H1 (cell line): Measurements from ENCODE around the gene GRK5. TPM values are rescaled to one million over a fixed set of nuclear protein-coding genes. Genes with fewer than 3 reads are reported as not detected.

ENCODE experiments used
- CTCF ChIA-PET: fragments of 300-600 bp; sonication (Branson Sonifier 250); formaldehyde crosslinking; loops from one replicate; lab custom pipeline; 2021; ENCODE audit not compliant: partially characterized antibody; lab: Charles Lee
- POLR2A ChIA-PET: fragments of 300-600 bp; sonication (Branson Sonifier 250); formaldehyde crosslinking; loops from one replicate; lab custom pipeline; 2021; ENCODE audit warnings: inconsistent platforms; ENCODE audit not compliant: partially characterized antibody; lab: Charles Lee
- DNase-seq, 2 experiments: peaks; one replicate each; pipeline versions ENCODE4 v3.0.0 to v3.0.0-alpha.2; 2010 to 2022; ENCODE audit warnings: low spot score in 2 of 2, low read depth in 1 of 2, mixed read lengths in 1 of 2
- FAIRE-seq: peaks from 2 replicates; lab custom pipeline; 2011; peaks lifted over from hg19 to GRCh38; lab: Jason Lieb, UNC
- H2AFZ ChIP-seq: 2 replicates; pipeline ENCODE4 v1.8.1; 2012; ENCODE audit warnings: low read length, inconsistent platforms
- H2AK5ac ChIP-seq: 2 replicates; pipeline ENCODE4 v1.6.1; 2013; ENCODE audit warnings: low read depth, low read length
- H2BK120ac ChIP-seq: replicated peaks from 2 replicates; pipeline ENCODE3; 2013; ENCODE audit warnings: low read depth, low read length, inconsistent platforms
- H2BK12ac ChIP-seq: 2 replicates; pipeline ENCODE4 v1.6.1; 2013; ENCODE audit warnings: low read depth, low read length
- H2BK15ac ChIP-seq: 2 replicates; pipeline ENCODE4 v1.6.1; 2013; ENCODE audit warnings: low read length
- H2BK20ac ChIP-seq: 2 replicates; pipeline ENCODE4 v1.6.1; 2013; ENCODE audit warnings: low read length
- H2BK5ac ChIP-seq: 2 replicates; pipeline ENCODE4 v1.6.1; 2013; ENCODE audit warnings: low read depth, low read length
- H3K14ac ChIP-seq: 2 replicates; pipeline ENCODE4 v1.6.1; 2013; ENCODE audit warnings: inconsistent platforms; ENCODE audit not compliant: insufficient read length
- H3K18ac ChIP-seq: 2 replicates; pipeline ENCODE4 v1.6.1; 2013; ENCODE audit warnings: low read length; ENCODE audit errors: extremely low read depth
- H3K23ac ChIP-seq: 2 replicates; pipeline ENCODE4 v1.6.1; 2013; ENCODE audit warnings: inconsistent platforms; ENCODE audit not compliant: insufficient read length
- H3K23me2 ChIP-seq: 2 replicates; pipeline ENCODE4 v1.6.1; 2013; ENCODE audit warnings: low read depth, low read length
- H3K27ac ChIP-seq: 2 replicates; pipeline ENCODE4 v1.6.1; 2011; ENCODE audit warnings: low read depth, low read length, inconsistent platforms
- H3K27me3 ChIP-seq, 4 experiments: replicated peaks in 1 of 4; 1 replicate in 1 of 4; 2 replicates in 3 of 4; pipeline versions ENCODE4 v1.6.1 to v1.8.1; 2011 to 2013; ENCODE audit warnings: low read length in 3 of 4, mild to moderate bottlenecking in 3 of 4, inconsistent platforms in 2 of 4, mixed read lengths in 2 of 4, moderate library complexity in 1 of 4; ENCODE audit not compliant: control insufficient read depth in 3 of 4, insufficient read depth in 3 of 4; ENCODE audit errors: extremely low read depth in 1 of 4
- H3K36me3 ChIP-seq, 4 experiments: 2 replicates each; pipeline versions ENCODE4 v1.6.1 to v1.8.1; 2011 to 2013; ENCODE audit warnings: mild to moderate bottlenecking in 4 of 4, low read length in 3 of 4, moderate library complexity in 2 of 4, control low read depth in 1 of 4, inconsistent platforms in 1 of 4; ENCODE audit not compliant: insufficient read depth in 4 of 4, control insufficient read depth in 2 of 4
- H3K4ac ChIP-seq: replicated peaks from 2 replicates; pipeline ENCODE3; 2013; ENCODE audit warnings: low read length, low read depth, mixed read lengths, inconsistent platforms; ENCODE audit not compliant: insufficient read length
- H3K4me1 ChIP-seq, 4 experiments: replicated peaks in 1 of 4; 1 replicate in 1 of 4; 2 replicates in 3 of 4; pipeline versions ENCODE4 v1.6.1 to v1.8.1; 2011 to 2013; ENCODE audit warnings: low read length in 3 of 4, inconsistent platforms in 2 of 4, mixed read lengths in 1 of 4; ENCODE audit not compliant: insufficient read depth in 4 of 4, control insufficient read depth in 3 of 4
- H3K4me2 ChIP-seq, 2 experiments: 2 replicates each; pipeline versions ENCODE4 v1.6.1 to v1.8.1; 2011 to 2013; ENCODE audit warnings: low read depth in 2 of 2, low read length in 2 of 2, control low read depth in 1 of 2, inconsistent platforms in 1 of 2, mild to moderate bottlenecking in 1 of 2; ENCODE audit not compliant: insufficient read depth in 1 of 2
- H3K4me3 ChIP-seq, 4 experiments: fragments of 200-600, 300-600 bp in 1 of 4; sonication (generic), shearing (Covaris generic), sonication (Bioruptor Twin) in 1 of 4; 2 replicates each; pipeline versions ENCODE4 v1.5.1 to v1.8.1; 2011 to 2016; ENCODE audit warnings: low read length in 4 of 4, low read depth in 3 of 4, control low read depth in 2 of 4, inconsistent platforms in 2 of 4, mild to moderate bottlenecking in 2 of 4, mixed read lengths in 1 of 4, moderate library complexity in 1 of 4; ENCODE audit not compliant: insufficient read depth in 2 of 4; ENCODE audit errors: extremely low read depth in 1 of 4
- H3K56ac ChIP-seq: replicated peaks from 2 replicates; pipeline ENCODE3; 2013; ENCODE audit warnings: low read depth, mild to moderate bottlenecking, mixed read lengths, low read length, inconsistent platforms; ENCODE audit not compliant: insufficient read length
- H3K79me1 ChIP-seq: 2 replicates; pipeline ENCODE4 v1.6.1; 2013; ENCODE audit warnings: low read depth, low read length, control low read depth
- H3K79me2 ChIP-seq, 2 experiments: 2 replicates each; pipeline versions ENCODE4 v1.6.1 to v1.8.1; 2012 to 2013; ENCODE audit warnings: low read length in 2 of 2, mild to moderate bottlenecking in 2 of 2, inconsistent platforms in 1 of 2; ENCODE audit not compliant: insufficient read depth in 2 of 2, control insufficient read depth in 1 of 2
- H3K9ac ChIP-seq, 4 experiments: replicated peaks in 1 of 4; 1 replicate in 1 of 4; 2 replicates in 3 of 4; pipeline versions ENCODE4 v1.6.1 to v1.8.1; 2011 to 2013; ENCODE audit warnings: low read depth in 3 of 4, low read length in 3 of 4, control low read depth in 2 of 4, mild to moderate bottlenecking in 2 of 4, moderate library complexity in 2 of 4, inconsistent platforms in 1 of 4; ENCODE audit errors: extremely low read depth in 1 of 4
- H3K9me3 ChIP-seq, 2 experiments: 2 replicates each; pipeline versions ENCODE4 v1.6.1 to v1.8.1; 2012 to 2013; ENCODE audit warnings: mild to moderate bottlenecking in 2 of 2, moderate library complexity in 2 of 2, control low read depth in 1 of 2, inconsistent platforms in 1 of 2, low read depth in 1 of 2, low read length in 1 of 2, mixed read lengths in 1 of 2; ENCODE audit not compliant: insufficient read depth in 2 of 2
- H4K20me1 ChIP-seq, 2 experiments: replicated peaks in 1 of 2; 2 replicates each; pipeline versions ENCODE3 to v1.8.1; 2011 to 2013; ENCODE audit warnings: inconsistent platforms in 2 of 2, low read length in 2 of 2, mild to moderate bottlenecking in 1 of 2; ENCODE audit not compliant: insufficient read depth in 2 of 2, control insufficient read depth in 1 of 2
- H4K5ac ChIP-seq: 2 replicates; pipeline ENCODE4 v1.6.1; 2013; ENCODE audit warnings: low read length, low read depth, mixed read lengths, inconsistent platforms; ENCODE audit not compliant: insufficient read length
- H4K8ac ChIP-seq: 2 replicates; pipeline ENCODE4 v1.8.0; 2013; ENCODE audit warnings: mild to moderate bottlenecking, moderate library complexity, low read length, inconsistent platforms; ENCODE audit not compliant: insufficient read depth; ENCODE audit errors: extremely low read depth
- H4K91ac ChIP-seq: replicated peaks from 2 replicates; pipeline ENCODE3; 2013; ENCODE audit warnings: low read length, mixed read lengths, inconsistent platforms; ENCODE audit not compliant: insufficient read length
- BCL11A ChIP-seq, 2 experiments: IDR thresholded peaks; one replicate each; pipeline ENCODE4 v1.6.1; 2011; ENCODE audit warnings: low read depth in 2 of 2, low read length in 2 of 2, mild to moderate bottlenecking in 2 of 2
- KDM4A ChIP-seq: IDR thresholded peaks from one replicate; pipeline ENCODE4 v1.7.1; 2012; ENCODE audit warnings: low read depth, mild to moderate bottlenecking, moderate library complexity, low read length, inconsistent platforms; ENCODE audit not compliant: severe bottlenecking
- RBBP5 ChIP-seq: IDR thresholded peaks from 2 replicates; pipeline ENCODE4 v1.7.1; 2012; ENCODE audit warnings: low read depth, mild to moderate bottlenecking, inconsistent platforms, low read length, moderate library complexity, borderline replicate concordance
- SRF ChIP-seq: IDR thresholded peaks from 2 replicates; pipeline ENCODE4 v1.6.1; 2011; ENCODE audit warnings: mild to moderate bottlenecking, low read depth, low read length, moderate library complexity
- WGBS, 2 experiments: shearing (Covaris generic) in 1 of 2; methylation state at CpG; one replicate each; pipeline versions ENCODE4 v1.1.6 to v1.1.7; 2013 to 2015; ENCODE audit warnings: low lambda C conversion rate in 2 of 2, mixed read lengths in 2 of 2, inconsistent platforms in 1 of 2, low coverage in 1 of 2, missing lambda C conversion rate in 1 of 2; ENCODE audit not compliant: insufficient replicate concordance in 2 of 2, insufficient coverage in 1 of 2, insufficient read length in 1 of 2; ENCODE audit errors: extremely low coverage in 1 of 2, missing lambda C conversion rate in 1 of 2; 5-methylcytosine and 5-hydroxymethylcytosine counted together
- polyA plus RNA-seq, 7 experiments: library from polyadenylated mRNA; depleted of rRNA in 3 of 7; stranded (reverse) in 5 of 7; unstranded in 2 of 7; fragments of >200 nt in 5 of 7; fragments of 200-250 nt in 2 of 7; gene quantifications; 1 replicate in 5 of 7; 2 replicates in 1 of 7; 4 replicates in 1 of 7; pipeline versions ENCODE4 v1.2.1 to v1.2.3, GENCODE V29; 2011 to 2013; ENCODE audit warnings: missing spikeins in 2 of 7, mixed read lengths in 2 of 7
- total RNA-seq: library from RNA; stranded (reverse); fragmentation: NEBNext Ultra II Directional; extraction: Animal tissue kit (Norgen Biotek cat#: 25700); gene quantifications from 2 replicates; pipeline ENCODE4 v1.2.1, GENCODE V29; 2021

The GRK5 gene
- total and polyA plus RNA-seq, 2 of the 8 experiments (the other 6 are each of a cell fraction or from before 2014, with no cell fraction given), result 0.54 to 2.5 TPM

GRCh38 chr10:119491966-119492757 is 284.8 kb downstream of the GRK5 start:
- H3K27me3 ChIP-seq, result peaks cover 0 to 3% (median 0%) of the 10 kb centered on the region in 4 experiments; a peak in 3 of 7 replicates
- no peak overlapping the region for H2BK20ac ChIP-seq
- ChIA-PET CTCF (interaction anchor here (1.4 to 3.7 kb wide), 2 partner anchors 43 to 293 kb away, joined by 3 to 16 read pairs; no protein-coding TSS in a partner anchor), POLR2A (no interaction called here)
- H3K56ac ChIP-seq, result no peak overlapping the region
- WGBS, 2 experiments, result 84% methylated on average over 6 of the region's 6 CpGs; no CpG with 5 or more reads in 1 of the 2 experiments
- H4K8ac ChIP-seq, result no peak overlapping the region
- H3K9me3 ChIP-seq, result no peaks in the 10 kb centered on the region
- H3K4me2 ChIP-seq, result no peak overlapping the region
- no peak overlapping the region for H4K91ac ChIP-seq
- no peak overlapping the region for H3K23ac ChIP-seq
- H4K20me1 ChIP-seq, result peaks cover 0 to 1% of the 10 kb centered on the region in 2 experiments
- no peak overlapping the region for H3K14ac ChIP-seq
- H4K5ac ChIP-seq, result no peak overlapping the region
- no peak overlapping the region for H2AK5ac ChIP-seq
- H2BK5ac ChIP-seq, result no peak overlapping the region
- no peak overlapping the region for H2BK15ac ChIP-seq
- H3K36me3 ChIP-seq, result no peaks in the 10 kb centered on the region
- no peak overlapping the region for H3K4ac ChIP-seq
- H3K79me2 ChIP-seq, result no peaks in the 10 kb centered on the region
- H2BK120ac ChIP-seq, result no peak overlapping the region
- FAIRE-seq (no peak), DNase-seq (no peak)
- no peak overlapping the region for H2AFZ ChIP-seq
- no peaks in the 10 kb centered on the region; the same call in 1 of the 2 replicates for H3K23me2 ChIP-seq
- no peaks in the 10 kb centered on the region; the same call in 1 of the 2 replicates for H3K79me1 ChIP-seq
- H3K27ac ChIP-seq, result no peak overlapping the region
- no peak overlapping the region for H3K4me3 ChIP-seq
- H3K4me1 ChIP-seq, result peaks cover 0 to 4% (median 0%) of the 10 kb centered on the region in 4 experiments; a peak in 3 of 7 replicates
- no peak overlapping the region for H3K18ac ChIP-seq
- H2BK12ac ChIP-seq, result no peak overlapping the region
- H3K9ac ChIP-seq, result no peak overlapping the region
- TF ChIP-seq RBBP5 (no peak), KDM4A (no peak), SRF (no peak), BCL11A (IDR thresholded peaks at IDR 0.05; ENCODE audit: low read depth in 2 of 2, low read length in 2 of 2) (no peak)
- TF ChIP-seq, all 59 proteins: peak for 0
